Fibroblast of skin of left quadriceps (primary cell): Measurements from ENCODE around the gene DYNAP.

Experiments used
- DNase-seq, 2 experiments: peaks; one replicate each; pipeline ENCODE4 v3.0.0-alpha.2; 2013; ENCODE audit warnings: low read depth in 2 of 2

The DYNAP gene

GRCh38 chr18:54636217-54636616, 45.2 kb downstream of the DYNAP start:
- DNase-seq: no peak

- DNase-seq: no peak
Observed at GRCh38 chr18:54641734-54642133, 50.7 kb downstream of the DYNAP start.

- peak in 1 of 2 experiments; percentile 0 for DNase-seq
Observed at GRCh38 chr18:54647176-54647575, 56.1 kb downstream of the DYNAP start.
